GM12878 (cell line): ENCODE results near the gene CRACDL. TPM values are rescaled to one million over a fixed set of nuclear protein-coding genes. Genes with fewer than 3 reads are reported as not detected.

Source experiments
- ATAC-seq: fragments of 200-7000 bp; cut with Tn5 transposase; 3 replicates; pipeline ENCODE4 v1.9.1; 2020; ENCODE audit warnings: mild to moderate bottlenecking, moderate library complexity
- BruUV-seq: library from RNA; stranded (reverse); fragments of 400-500 nt; replicated peaks from 2 replicates; lab custom pipeline; 2021; lab: Mats Ljungman, UMichigan
- CTCF ChIA-PET: fragments of 300-600 bp; sonication (Branson Sonifier 250); formaldehyde crosslinking; extraction: SDS; loops from one replicate; lab custom pipeline; 2021; ENCODE audit warnings: inconsistent platforms; lab: Yijun Ruan, JAX
- POLR2A ChIA-PET: fragments of 350-600 bp; formaldehyde crosslinking; extraction: SDS; loops from one replicate; lab custom pipeline; 2021; ENCODE audit warnings: inconsistent platforms; lab: Charles Lee
- RAD21 ChIA-PET: fragments of 300-600 bp; sonication (Branson Sonifier 250); formaldehyde crosslinking; loops from one replicate; lab custom pipeline; 2023; ENCODE audit warnings: antibody characterized with exemption; ENCODE audit not compliant: unreplicated experiment; lab: Charles Lee
- SMC1A ChIA-PET: fragments of 300-600 bp; sonication (Branson Sonifier 250); formaldehyde crosslinking; loops from one replicate; lab custom pipeline; 2023; ENCODE audit not compliant: unreplicated experiment, uncharacterized antibody; lab: Charles Lee
- DNase-seq: peaks from one replicate; pipeline ENCODE4 v3.0.0-alpha.2; 2011; ENCODE audit warnings: low read depth, low spot score
- FAIRE-seq: peaks from 3 replicates; lab custom pipeline; 2011; peaks lifted over from hg19 to GRCh38; lab: Jason Lieb, UNC
- H2AFZ ChIP-seq: 2 replicates; pipeline ENCODE4 v1.6.0; 2011; ENCODE audit warnings: low read depth, low read length, control low read depth; ENCODE audit not compliant: control insufficient read depth
- H3K27ac ChIP-seq: 2 replicates; pipeline ENCODE4 v1.5.1; 2011; ENCODE audit warnings: control low read depth; ENCODE audit not compliant: control insufficient read depth, insufficient read depth
- H3K27me3 ChIP-seq, 2 experiments: replicated peaks in 1 of 2; 2 replicates each; pipeline versions ENCODE4 v1.6.0 to v1.6.1; 2011; ENCODE audit warnings: low read length in 1 of 2; ENCODE audit not compliant: control insufficient read depth in 2 of 2, insufficient read depth in 2 of 2
- H3K36me3 ChIP-seq, 2 experiments: 2 replicates each; pipeline ENCODE4 v1.5.1; 2011; ENCODE audit warnings: low read length in 1 of 2; ENCODE audit not compliant: control insufficient read depth in 2 of 2, insufficient read depth in 2 of 2
- H3K4me1 ChIP-seq: 2 replicates; pipeline ENCODE4 v1.6.1; 2011; ENCODE audit warnings: mild to moderate bottlenecking, low read length, moderate library complexity, mixed read lengths; ENCODE audit not compliant: control insufficient read depth, insufficient read depth
- H3K4me2 ChIP-seq: 2 replicates; pipeline ENCODE4 v1.6.0; 2011; ENCODE audit warnings: control low read depth; ENCODE audit not compliant: control insufficient read depth, insufficient read depth
- H3K4me3 ChIP-seq: fragments of 200-600 bp; sonication (generic); 2 replicates; pipeline ENCODE4 v1.5.1; 2016
- H3K79me2 ChIP-seq: 2 replicates; pipeline ENCODE4 v1.6.0; 2011; ENCODE audit warnings: low read length; ENCODE audit not compliant: control insufficient read depth, insufficient read depth
- H3K9ac ChIP-seq: 2 replicates; pipeline ENCODE4 v1.8.0; 2011; ENCODE audit warnings: low read length, control low read depth, mixed read lengths; ENCODE audit not compliant: control insufficient read depth, insufficient read depth
- H3K9me3 ChIP-seq: replicated peaks from 3 replicates; pipeline ENCODE4 v1.5.1; 2011; ENCODE audit warnings: mild to moderate bottlenecking, low read length; ENCODE audit not compliant: control insufficient read depth, insufficient read depth
- H4K20me1 ChIP-seq: 2 replicates; pipeline ENCODE4 v1.6.0; 2011; ENCODE audit not compliant: control insufficient read depth, insufficient read depth
- BMI1 ChIP-seq: fragments of 450-650 bp; IDR thresholded peaks from 2 replicates; pipeline ENCODE4 v1.6.1; 2016; ENCODE audit warnings: mild to moderate bottlenecking, moderate library complexity, borderline replicate concordance
- CBFB ChIP-seq: IDR thresholded peaks from 2 replicates; pipeline ENCODE4 v1.6.1; 2016; ENCODE audit warnings: antibody characterized with exemption, low read depth
- E2F8 ChIP-seq: fragments of 450-650 bp; IDR thresholded peaks from 2 replicates; pipeline ENCODE4 v1.6.1; 2018; ENCODE audit warnings: mild to moderate bottlenecking, low read depth, moderate library complexity; ENCODE audit not compliant: partially characterized antibody
- FOS ChIP-seq: IDR thresholded peaks from 3 replicates; pipeline ENCODE4 v1.6.1; 2011; ENCODE audit warnings: borderline replicate concordance; ENCODE audit not compliant: insufficient read length; ENCODE audit errors: extremely low read depth
- NR2C2 ChIP-seq: IDR thresholded peaks from 2 replicates; pipeline ENCODE4 v1.6.1; 2011; ENCODE audit warnings: borderline replicate concordance, low read depth; ENCODE audit not compliant: control insufficient read depth, insufficient read length
- RELA ChIP-seq: fragments of 450-650 bp; IDR thresholded peaks from 2 replicates; pipeline ENCODE4 v1.8.0; 2014; ENCODE audit warnings: borderline replicate concordance; ENCODE audit not compliant: partially characterized antibody
- SREBF2 ChIP-seq: IDR thresholded peaks from 2 replicates; pipeline ENCODE4 v1.6.1; 2012; ENCODE audit warnings: mild to moderate bottlenecking, low read length
- TCF12 ChIP-seq: IDR thresholded peaks from 2 replicates; pipeline ENCODE4 v1.6.1; 2011; ENCODE audit warnings: low read depth, mild to moderate bottlenecking, low read length
- WGBS: methylation state at CpG from one replicate; pipeline ENCODE4 v1.1.6; 2016; ENCODE audit warnings: low lambda C conversion rate; ENCODE audit not compliant: insufficient replicate concordance, insufficient coverage; ENCODE audit errors: missing lambda C conversion rate; 5-methylcytosine and 5-hydroxymethylcytosine counted together
- in situ Hi-C: fragments of 300-500 bp; cut with MboI; formaldehyde crosslinking; loops from 9 replicates; pipeline ENCODE4 v1.14.3; 2018; ENCODE audit warnings: mixed read lengths
- intact Hi-C: fragments of 100-400 bp; cut with micrococcal nuclease; formaldehyde crosslinking; loops from one replicate; pipeline ENCODE4 v1.14.2; 2022; ENCODE audit not compliant: unreplicated experiment
- polyA plus RNA-seq, 11 experiments: library from polyadenylated mRNA; depleted of rRNA in 4 of 11; unstranded in 6 of 11; stranded (reverse) in 5 of 11; fragments of >200 nt; fragmentation: Nextera tagmentation in 4 of 11; fragmentation: Illumina TruSeq in 1 of 11; extraction: Ambion mirVana in 4 of 11; extraction: Trizol in 1 of 11; gene quantifications; 1 replicate in 1 of 11; 2 replicates in 10 of 11; pipeline versions ENCODE4 v1.2.1 to v1.2.3, GENCODE V29; 2011 to 2016; ENCODE audit warnings: inconsistent platforms in 2 of 11, missing spikeins in 2 of 11, low read depth in 1 of 11
- total RNA-seq, 4 experiments: library from RNA; depleted of rRNA in 3 of 4; stranded (reverse); fragments of >200 nt in 3 of 4; fragmentation: Illumina TruSeq in 1 of 4; extraction: Trizol in 1 of 4; gene quantifications; 2 replicates each; pipeline versions ENCODE4 v1.2.1 to v1.2.3, GENCODE V29; 2013 to 2021

Gene CRACDL
- total and polyA plus RNA-seq, 10 of the 15 experiments (the other 5 are each of a cell fraction or from before 2014, with no cell fraction given) = 0.03 to 0.72 (median 0.14) TPM

- Histone ChIP-seq H4K20me1 (no peaks in the 10 kb centered on the region), H3K79me2 (no peaks in the 10 kb centered on the region), H3K36me3 (no peaks in the 10 kb centered on the region), H3K27ac (no peak overlapping the region), H2AFZ (no peak overlapping the region), H3K4me3 (no peak overlapping the region), H3K9ac (no peak overlapping the region), H3K4me1 (no peaks in the 10 kb centered on the region), H3K27me3 (peaks cover 0 to 3% of the 10 kb centered on the region in 2 experiments; a peak in 2 of 4 replicates), H3K9me3 (no peaks in the 10 kb centered on the region), H3K4me2 (no peak overlapping the region)
- TF ChIP-seq RELA (no peak), E2F8 (no peak), NR2C2 (no peak), FOS (no peak), TCF12 (no peak), CBFB (no peak), BMI1 (no peak), SREBF2 (no peak)
- CTCF ChIA-PET = no interaction called here
- BruUV-seq = no TSS peak
- RAD21 ChIA-PET = no interaction called here
- intact Hi-C loops (no loop called here), in situ Hi-C loops (no loop called here)
- no peak for FAIRE-seq
- 13% methylated on average over 4 of the region's 4 CpGs for WGBS
- no peak for DNase-seq
- SMC1A ChIA-PET = no interaction called here
- no peak for ATAC-seq
- POLR2A ChIA-PET = no interaction called here
Measured at GRCh38 chr2:98924038-98924830, 11.8 kb downstream of the CRACDL start.
